HuH-7 (cell line): ENCODE measurements around the gene SLC12A2.

Experiments used
- DNase-seq: peaks from one replicate; pipeline ENCODE4 v3.0.0; 2011; ENCODE audit warnings: low spot score

The SLC12A2 gene

GRCh38 chr5:128097781-128098180 is 14.2 kb downstream of the SLC12A2 start:
- DNase-seq = no peak

GRCh38 chr5:128099944-128100343 is 16.4 kb downstream of the SLC12A2 start:
- no peak for DNase-seq

GRCh38 chr5:128100860-128101557 is 17.4 kb downstream of the SLC12A2 start:
- DNase-seq = no peak

GRCh38 chr5:128101676-128102075 is 18.1 kb downstream of the SLC12A2 start:
- no peak for DNase-seq

- no peak for DNase-seq
Observed at GRCh38 chr5:128105203-128105602, 21.6 kb downstream of the SLC12A2 start.

- no peak for DNase-seq
Observed at GRCh38 chr5:128109138-128109537, 25.6 kb downstream of the SLC12A2 start.

GRCh38 chr5:128109766-128110165 is 26.2 kb downstream of the SLC12A2 start:
- DNase-seq = no peak

- no peak for DNase-seq
Observed at GRCh38 chr5:128111818-128112448, 28.4 kb downstream of the SLC12A2 start.

- no peak for DNase-seq
Observed at GRCh38 chr5:128116445-128116844, 32.9 kb downstream of the SLC12A2 start.

GRCh38 chr5:128118214-128118613 is 34.6 kb downstream of the SLC12A2 start:
- DNase-seq = no peak

GRCh38 chr5:128121651-128122050 is 38.1 kb downstream of the SLC12A2 start:
- DNase-seq = no peak

- DNase-seq = no peak
Observed at GRCh38 chr5:128123936-128124335, 40.4 kb downstream of the SLC12A2 start.

- no peak for DNase-seq
Observed at GRCh38 chr5:128126241-128126640, 42.7 kb downstream of the SLC12A2 start.

- no peak for DNase-seq
Observed at GRCh38 chr5:128132499-128132898, 48.9 kb downstream of the SLC12A2 start.

- DNase-seq = no peak
Observed at GRCh38 chr5:128135286-128135685, 51.7 kb downstream of the SLC12A2 start.

GRCh38 chr5:128143911-128144310 is 60.3 kb downstream of the SLC12A2 start:
- DNase-seq = no peak

- no peak for DNase-seq
Observed at GRCh38 chr5:128144491-128144890, 60.9 kb downstream of the SLC12A2 start.

- DNase-seq = no peak
Observed at GRCh38 chr5:128146671-128147070, 63.1 kb downstream of the SLC12A2 start.

- DNase-seq = no peak
Observed at GRCh38 chr5:128154943-128155342, 71.4 kb downstream of the SLC12A2 start.

GRCh38 chr5:128155776-128156175 is 72.2 kb downstream of the SLC12A2 start:
- no peak for DNase-seq

GRCh38 chr5:128156521-128156920 is 73.0 kb downstream of the SLC12A2 start:
- no peak for DNase-seq

- DNase-seq = no peak
Observed at GRCh38 chr5:128158342-128158741, 74.8 kb downstream of the SLC12A2 start.

- no peak for DNase-seq
Observed at GRCh38 chr5:128163991-128164390, 80.4 kb downstream of the SLC12A2 start.
